HG03196 (cell line): Measurements from ENCODE around the gene DNM3.
"Not testable (repeated sequence)": the region's sequence is repeated elsewhere in the genome, so short reads cannot be mapped to it uniquely, and the experiment has no call there.

Experiments used
- ATAC-seq: cut with Tn5 transposase; IDR thresholded peaks from one replicate; pipeline ENCODE4 v1.9.1; 2021; ENCODE audit not compliant: unreplicated experiment

DNM3 gene

GRCh38 chr1:172344444-172344843 is 503.1 kb downstream of the DNM3 start:
- no peak for ATAC-seq

GRCh38 chr1:172345077-172345476 is 503.8 kb downstream of the DNM3 start:
- peak; percentile 39 for ATAC-seq

- ATAC-seq = no peak
These were observed 506.1 kb downstream of the DNM3 start for GRCh38 chr1:172347416-172347815.

GRCh38 chr1:172350856-172351255 is 509.6 kb downstream of the DNM3 start:
- ATAC-seq = no peak

GRCh38 chr1:172351346-172351745 is 510.0 kb downstream of the DNM3 start:
- ATAC-seq = no peak

- ATAC-seq = no peak
These were observed 510.5 kb downstream of the DNM3 start for GRCh38 chr1:172351754-172352161.

GRCh38 chr1:172352435-172352834 is 511.1 kb downstream of the DNM3 start:
- no peak for ATAC-seq

GRCh38 chr1:172354291-172355274 is 513.3 kb downstream of the DNM3 start:
- ATAC-seq = no peak

- no peak for ATAC-seq
These were observed 515.3 kb downstream of the DNM3 start for GRCh38 chr1:172356620-172357019.

- peak; percentile 13 for ATAC-seq
These were observed 516.6 kb downstream of the DNM3 start for GRCh38 chr1:172357753-172358385.

GRCh38 chr1:172359491-172359999 is 518.2 kb downstream of the DNM3 start:
- ATAC-seq = no peak

- ATAC-seq = no peak
These were observed 519.2 kb downstream of the DNM3 start for GRCh38 chr1:172360511-172360910.

GRCh38 chr1:172360985-172361384 is 519.7 kb downstream of the DNM3 start:
- ATAC-seq = no peak

GRCh38 chr1:172363852-172364251 is 522.6 kb downstream of the DNM3 start:
- no peak for ATAC-seq

GRCh38 chr1:172371646-172372045 is 530.3 kb downstream of the DNM3 start:
- not testable (repeated sequence) for ATAC-seq

GRCh38 chr1:172373864-172374263 is 532.6 kb downstream of the DNM3 start:
- ATAC-seq = no peak

GRCh38 chr1:172375211-172375631 is 533.9 kb downstream of the DNM3 start:
- ATAC-seq = no peak

GRCh38 chr1:172376431-172376830 is 535.1 kb downstream of the DNM3 start:
- ATAC-seq = no peak

GRCh38 chr1:172377565-172377964 is 536.3 kb downstream of the DNM3 start:
- no peak for ATAC-seq

- no peak for ATAC-seq
These were observed 536.9 kb downstream of the DNM3 start for GRCh38 chr1:172378109-172378760.
